Hepatocyte (in vitro differentiated cells): ENCODE data around the gene RASAL3.

Experiments used
- CTCF ChIP-seq: fragments of 200-600 bp; sonication (generic); IDR thresholded peaks from 2 replicates; pipeline ENCODE4 v1.5.1; 2016; ENCODE audit warnings: antibody characterized with exemption, mild to moderate bottlenecking; ENCODE audit not compliant: poor library complexity
- EZH2 ChIP-seq: fragments of 200-600 bp; sonication (generic); IDR thresholded peaks from 2 replicates; pipeline ENCODE4 v1.6.1; 2016; ENCODE audit warnings: antibody characterized with exemption, mild to moderate bottlenecking, borderline replicate concordance
- EZH2phosphoT487 ChIP-seq: fragments of 200-600 bp; sonication (generic); IDR thresholded peaks from one replicate; pipeline ENCODE4 v1.6.1; 2018; ENCODE audit warnings: antibody characterized with exemption, mild to moderate bottlenecking, low read depth, moderate library complexity; ENCODE audit not compliant: unreplicated experiment, severe bottlenecking

- TF ChIP-seq CTCF (no peak), EZH2phosphoT487 (no peak), EZH2 (no peak)
Measured at GRCh38 chr19:15445807-15446376, 18.5 kb downstream of the RASAL3 start.
